Calu3 (cell line): Measurements from ENCODE around the gene KIAA1958. TPM values are rescaled to one million over a fixed set of nuclear protein-coding genes. Genes with fewer than 3 reads are reported as not detected.

Experiments
- BruUV-seq: library from RNA; stranded (reverse); fragments of 400-500 nt; replicated peaks from 2 replicates; lab custom pipeline; 2021; lab: Mats Ljungman, UMichigan
- CTCF ChIA-PET: fragments of 300-600 bp; sonication (Branson Sonifier 250); formaldehyde crosslinking; loops from one replicate; lab custom pipeline; 2022; ENCODE audit warnings: antibody characterized with exemption; lab: Charles Lee
- DNase-seq: peaks from one replicate; pipeline ENCODE4 v3.0.0; 2022
- H3K27ac Mint-ChIP-seq: one replicate; pipeline ENCODE4 v1.8.0; 2022; ENCODE audit warnings: mixed read lengths; ENCODE audit not compliant: unreplicated experiment
- H3K27me3 Mint-ChIP-seq: one replicate; pipeline ENCODE4 v1.8.0; 2022; ENCODE audit warnings: mixed read lengths; ENCODE audit not compliant: unreplicated experiment
- H3K36me3 Mint-ChIP-seq: one replicate; pipeline ENCODE4 v1.8.0; 2022; ENCODE audit warnings: mild to moderate bottlenecking, moderate library complexity, mixed read lengths; ENCODE audit not compliant: insufficient read depth, unreplicated experiment
- H3K4me1 Mint-ChIP-seq: one replicate; pipeline ENCODE4 v1.8.0; 2022; ENCODE audit warnings: mild to moderate bottlenecking, low read depth, mixed read lengths; ENCODE audit not compliant: unreplicated experiment
- H3K4me3 Mint-ChIP-seq: one replicate; pipeline ENCODE4 v1.8.0; 2022; ENCODE audit warnings: mild to moderate bottlenecking, low read depth, moderate library complexity, mixed read lengths; ENCODE audit not compliant: unreplicated experiment
- H3K9me3 Mint-ChIP-seq: one replicate; pipeline ENCODE4 v1.8.0; 2022; ENCODE audit warnings: low read depth, mixed read lengths; ENCODE audit not compliant: unreplicated experiment
- intact Hi-C: fragments of 100-400 bp; cut with micrococcal nuclease; formaldehyde crosslinking; loops from one replicate; pipeline ENCODE4 v1.10.0; 2022; ENCODE audit not compliant: unreplicated experiment
- total RNA-seq: library from RNA; stranded (reverse); gene quantifications from 2 replicates; pipeline ENCODE4 v1.2.3, GENCODE V29; 2022
- TF ChIP-seq, protein P1 (sequence below): fragments of 200-600 bp; IDR thresholded peaks from one replicate; pipeline ENCODE4 v1.8.0; 2022; ENCODE audit warnings: antibody characterized with exemption; ENCODE audit not compliant: unreplicated experiment

Gene KIAA1958
- total RNA-seq, 1 experiment from 2014 or later, result 13.0 TPM

GRCh38 chr9:112443200-112443599 lies 43.4 kb upstream of the KIAA1958 start:
- Mint-ChIP-seq H3K36me3 (no peaks in the 10 kb centered on the region), H3K27ac (no peak overlapping the region), H3K4me1 (peaks cover 8% of the 10 kb centered on the region), H3K4me3 (no peak overlapping the region), H3K27me3 (no peaks in the 10 kb centered on the region), H3K9me3 (no peaks in the 10 kb centered on the region)
- intact Hi-C loops, result loop anchor here (5.0 kb wide), 1 partner anchor 269 kb away; no protein-coding TSS in a partner anchor
- TF ChIP-seq, protein P1, sequence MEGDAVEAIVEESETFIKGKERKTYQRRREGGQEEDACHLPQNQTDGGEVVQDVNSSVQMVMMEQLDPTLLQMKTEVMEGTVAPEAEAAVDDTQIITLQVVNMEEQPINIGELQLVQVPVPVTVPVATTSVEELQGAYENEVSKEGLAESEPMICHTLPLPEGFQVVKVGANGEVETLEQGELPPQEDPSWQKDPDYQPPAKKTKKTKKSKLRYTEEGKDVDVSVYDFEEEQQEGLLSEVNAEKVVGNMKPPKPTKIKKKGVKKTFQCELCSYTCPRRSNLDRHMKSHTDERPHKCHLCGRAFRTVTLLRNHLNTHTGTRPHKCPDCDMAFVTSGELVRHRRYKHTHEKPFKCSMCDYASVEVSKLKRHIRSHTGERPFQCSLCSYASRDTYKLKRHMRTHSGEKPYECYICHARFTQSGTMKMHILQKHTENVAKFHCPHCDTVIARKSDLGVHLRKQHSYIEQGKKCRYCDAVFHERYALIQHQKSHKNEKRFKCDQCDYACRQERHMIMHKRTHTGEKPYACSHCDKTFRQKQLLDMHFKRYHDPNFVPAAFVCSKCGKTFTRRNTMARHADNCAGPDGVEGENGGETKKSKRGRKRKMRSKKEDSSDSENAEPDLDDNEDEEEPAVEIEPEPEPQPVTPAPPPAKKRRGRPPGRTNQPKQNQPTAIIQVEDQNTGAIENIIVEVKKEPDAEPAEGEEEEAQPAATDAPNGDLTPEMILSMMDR, result no peak
- BruUV-seq, result no TSS peak
- CTCF ChIA-PET, result interaction anchor here (0.6 kb wide), 1 partner anchor 88 kb away, joined by 3 read pairs; no protein-coding TSS in a partner anchor
- no peak for DNase-seq

DNA sequence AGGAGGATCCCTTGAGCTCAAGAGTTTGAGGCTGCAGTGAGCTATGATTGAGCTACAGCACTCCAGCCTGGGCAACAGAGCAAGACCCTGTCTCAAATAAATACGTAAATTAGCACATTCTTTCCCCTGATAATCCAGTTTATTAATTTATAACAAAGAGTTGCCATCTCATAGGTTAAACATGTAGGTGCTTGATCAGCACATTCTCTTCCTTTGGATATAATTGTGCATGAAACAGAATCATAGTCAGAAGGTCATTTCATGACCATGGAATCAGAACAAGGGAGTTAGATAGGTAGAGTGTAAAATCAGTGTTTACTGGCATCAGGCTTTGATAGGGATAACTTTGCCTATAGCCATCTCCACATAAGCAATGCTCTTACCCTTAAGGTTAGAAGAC lies 43.0 kb upstream of the KIAA1958 start:
- Mint-ChIP-seq H3K4me3 (no peak overlapping the region), H3K4me1 (peaks cover 8% of the 10 kb centered on the region), H3K9me3 (no peaks in the 10 kb centered on the region), H3K36me3 (no peaks in the 10 kb centered on the region), H3K27me3 (no peaks in the 10 kb centered on the region), H3K27ac (no peak overlapping the region)
- TF ChIP-seq, protein P1, result no peak
- intact Hi-C loops, result loop anchor here (5.0 kb wide), 1 partner anchor 269 kb away; no protein-coding TSS in a partner anchor
- no TSS peak for BruUV-seq
- CTCF ChIA-PET, result interaction anchor here (0.6 kb wide), 1 partner anchor 88 kb away, joined by 3 read pairs; no protein-coding TSS in a partner anchor
- DNase-seq, result no peak

GRCh38 chr9:112445196-112445595 lies 41.4 kb upstream of the KIAA1958 start:
- BruUV-seq, result no TSS peak
- no peak for DNase-seq
- TF ChIP-seq, protein P1, result no peak
- Mint-ChIP-seq H3K4me1 (peaks cover 3% of the 10 kb centered on the region), H3K27me3 (no peaks in the 10 kb centered on the region), H3K9me3 (no peaks in the 10 kb centered on the region), H3K36me3 (no peaks in the 10 kb centered on the region), H3K27ac (no peak overlapping the region), H3K4me3 (no peak overlapping the region)
- CTCF ChIA-PET, result interaction anchor here (0.6 kb wide), 1 partner anchor 44 kb away, joined by 4 read pairs; no protein-coding TSS in a partner anchor
- intact Hi-C loops, result no loop called here

DNA sequence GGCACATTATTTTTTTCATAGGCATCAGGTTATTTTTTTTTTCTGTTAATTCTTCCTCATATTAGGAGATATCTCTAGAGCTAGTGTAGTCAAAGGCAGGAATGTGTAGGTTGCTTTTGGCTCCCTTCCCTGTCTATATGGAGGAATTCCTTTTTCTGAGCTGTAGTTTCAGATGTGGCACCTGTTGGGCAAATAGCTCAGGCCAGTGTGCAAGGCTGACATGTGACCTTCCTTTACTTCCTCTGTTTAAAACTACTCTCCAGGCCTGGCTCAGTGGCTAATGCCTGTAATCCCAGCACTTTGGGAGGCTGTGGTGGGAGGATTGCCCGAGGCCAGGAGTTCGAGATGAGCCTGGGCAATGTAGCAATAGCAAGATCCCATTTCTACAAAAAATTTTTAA lies 40.5 kb upstream of the KIAA1958 start:
- Mint-ChIP-seq H3K9me3 (no peaks in the 10 kb centered on the region), H3K27ac (no peak overlapping the region), H3K4me1 (no peaks in the 10 kb centered on the region), H3K36me3 (no peaks in the 10 kb centered on the region), H3K4me3 (no peak overlapping the region), H3K27me3 (no peaks in the 10 kb centered on the region)
- intact Hi-C loops, result no loop called here
- TF ChIP-seq, protein P1, result no peak
- CTCF ChIA-PET, result no interaction called here
- DNase-seq, result no peak
- BruUV-seq, result no TSS peak
